Stimulated activated naive CD8-positive, alpha-beta T cell treated with anti-CD3 and anti-CD28 coated beads, Interleukin-15, Interleukin-2, amounts not matched to agents 100 U/mL and 50 U/mL, for 24 hours (primary cell): ENCODE measurements around the gene MUC5B.
A peak's percentile ranks its signal among the peaks of the same experiment; 100 is the strongest.
"Not testable (repeated sequence)": the region's sequence is repeated elsewhere in the genome, so short reads cannot be mapped to it uniquely, and the experiment has no call there.

Source experiments
- ATAC-seq: fragments of 150-1000 bp; cut with Tn5 transposase; one replicate; pipeline ENCODE4 v1.10.0; 2021
- DNase-seq: peaks from one replicate; pipeline ENCODE4 v3.0.0; 2021

Gene MUC5B

GRCh38 chr11:1251236-1251770, 28.4 kb downstream of the MUC5B start:
- ATAC-seq = no peak
- DNase-seq = no peak

DNA sequence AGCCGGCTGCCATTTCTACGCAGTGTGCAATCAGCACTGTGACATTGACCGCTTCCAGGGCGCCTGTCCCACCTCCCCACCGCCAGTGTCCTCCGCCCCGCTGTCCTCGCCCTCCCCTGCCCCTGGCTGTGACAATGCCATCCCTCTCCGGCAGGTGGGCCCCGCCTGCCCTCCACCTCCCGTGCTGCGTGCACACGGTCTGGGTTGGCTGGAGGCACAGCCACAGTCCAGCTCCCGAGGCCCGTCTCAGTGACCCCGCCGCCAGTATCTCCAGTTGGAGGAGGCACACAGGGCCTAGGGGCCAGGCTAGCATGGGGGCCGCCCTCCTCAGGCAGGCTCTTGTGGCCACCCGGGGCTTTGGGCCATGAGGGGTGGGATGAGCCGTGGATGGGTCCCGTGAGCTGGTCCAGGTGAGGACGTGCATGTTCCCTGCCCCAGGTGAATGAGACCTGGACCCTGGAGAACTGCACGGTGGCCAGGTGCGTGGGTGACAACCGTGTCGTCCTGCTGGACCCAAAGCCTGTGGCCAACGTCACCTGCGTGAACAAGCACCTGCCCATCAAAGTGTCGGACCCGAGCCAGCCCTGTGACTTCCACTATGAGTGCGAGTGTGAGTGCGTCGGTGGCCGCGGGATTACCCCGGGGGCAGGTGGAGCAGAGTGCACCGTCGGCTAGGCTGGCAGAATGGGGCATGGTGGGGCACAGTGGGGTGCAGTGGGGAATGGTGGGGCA, 29.7 kb downstream of the MUC5B start:
- no peak for DNase-seq
- no peak for ATAC-seq

GRCh38 chr11:1253103-1253485, 30.2 kb downstream of the MUC5B start:
- DNase-seq (no peak), ATAC-seq (no peak)

- no peak for DNase-seq
- no peak for ATAC-seq
These were observed 31.3 kb downstream of the MUC5B start for GRCh38 chr11:1254086-1254648.

DNA sequence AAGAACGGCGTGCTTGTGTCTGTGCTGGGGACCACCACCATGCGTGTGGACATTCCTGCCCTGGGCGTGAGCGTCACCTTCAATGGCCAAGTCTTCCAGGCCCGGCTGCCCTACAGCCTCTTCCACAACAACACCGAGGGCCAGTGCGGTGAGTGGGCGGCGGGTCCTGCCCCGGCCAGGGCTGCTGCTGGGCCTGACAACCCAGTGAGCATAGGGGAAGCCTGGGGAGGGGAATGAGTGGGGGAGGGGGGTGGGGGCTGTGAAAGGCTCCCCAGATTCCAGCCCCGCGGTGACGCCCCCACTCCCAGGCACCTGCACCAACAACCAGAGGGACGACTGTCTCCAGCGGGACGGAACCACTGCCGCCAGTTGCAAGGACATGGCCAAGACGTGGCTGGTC, 31.9 kb downstream of the MUC5B start:
- ATAC-seq = no peak
- DNase-seq = no peak

- DNase-seq (no peak), ATAC-seq (no peak)
These were observed 32.3 kb downstream of the MUC5B start for GRCh38 chr11:1255151-1255550.

DNA sequence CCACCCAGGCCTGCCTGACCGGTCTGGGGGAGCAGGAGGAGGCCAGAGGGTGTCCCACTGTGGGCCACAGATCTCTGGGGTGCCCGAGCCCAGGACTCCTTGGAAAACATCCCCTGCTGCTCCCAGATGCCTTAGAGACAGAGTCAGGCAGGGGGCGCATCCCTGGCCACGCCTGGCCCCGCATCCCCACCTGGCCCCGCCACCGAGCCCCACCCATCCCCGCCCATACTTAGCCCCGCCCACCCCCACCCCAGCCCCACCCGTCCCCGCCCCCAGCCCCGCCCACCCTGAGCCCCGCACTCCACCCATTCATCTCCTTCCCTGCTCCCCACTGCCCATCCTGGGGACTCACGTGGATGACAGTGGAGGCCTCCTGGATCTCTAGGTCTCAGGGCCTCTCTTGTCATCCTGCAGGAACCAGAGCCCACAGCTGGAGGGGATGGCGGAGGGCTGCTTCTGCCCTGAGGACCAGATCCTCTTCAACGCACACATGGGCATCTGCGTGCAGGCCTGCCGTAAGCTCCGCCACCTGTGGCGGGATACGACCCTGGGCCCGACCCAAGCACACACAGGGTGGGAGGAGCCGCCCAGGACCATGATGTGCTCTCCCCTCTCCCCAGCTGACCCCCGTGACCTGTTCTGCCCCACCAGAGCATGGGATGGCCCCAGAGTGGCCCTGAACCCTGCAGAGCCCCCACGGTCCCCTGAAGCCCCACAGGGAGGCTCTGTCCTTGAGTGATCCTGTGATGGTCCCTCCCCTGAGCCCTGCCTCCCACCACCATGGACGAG, 33.6 kb downstream of the MUC5B start:
- no peak for ATAC-seq
- no peak for DNase-seq

DNA sequence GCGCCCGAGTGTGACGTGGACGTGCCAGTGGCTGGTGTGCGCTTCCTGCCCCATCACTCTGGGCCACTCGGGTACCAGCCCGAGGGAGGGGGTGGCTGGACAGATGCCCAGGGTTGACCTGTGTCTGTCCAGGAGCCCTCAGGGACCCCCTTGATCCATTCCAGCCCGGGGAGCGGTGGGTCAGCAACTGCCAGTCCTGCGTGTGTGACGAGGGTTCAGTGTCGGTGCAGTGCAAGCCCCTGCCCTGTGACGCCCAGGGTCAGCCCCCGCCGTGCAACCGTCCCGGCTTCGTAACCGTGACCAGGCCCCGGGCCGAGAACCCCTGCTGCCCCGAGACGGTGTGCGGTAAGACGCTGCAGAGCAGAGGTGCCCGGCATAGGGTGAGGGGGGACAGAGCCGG, 34.5 kb downstream of the MUC5B start:
- DNase-seq = no peak
- no peak for ATAC-seq

DNA sequence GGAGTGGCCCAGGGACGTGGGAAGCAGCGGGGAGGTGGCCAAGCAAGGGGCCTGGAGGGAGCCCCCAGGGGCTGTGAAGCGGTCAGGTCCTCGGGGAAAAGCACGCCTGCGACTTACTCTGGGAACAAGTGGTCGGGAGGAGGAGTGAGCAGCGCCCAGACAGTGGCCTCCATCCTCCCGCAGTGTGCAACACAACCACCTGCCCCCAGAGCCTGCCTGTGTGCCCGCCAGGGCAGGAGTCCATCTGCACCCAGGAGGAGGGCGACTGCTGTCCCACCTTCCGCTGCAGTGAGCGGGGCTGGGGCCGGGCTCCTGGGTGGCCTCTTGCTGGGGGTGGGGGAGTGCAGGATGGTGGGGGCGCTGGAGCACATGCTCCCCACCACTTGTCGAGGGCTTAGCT, 35.0 kb downstream of the MUC5B start:
- DNase-seq = no peak
- ATAC-seq = no peak

- DNase-seq = no peak
These were observed 35.7 kb downstream of the MUC5B start for GRCh38 chr11:1258401-1259075.

DNA sequence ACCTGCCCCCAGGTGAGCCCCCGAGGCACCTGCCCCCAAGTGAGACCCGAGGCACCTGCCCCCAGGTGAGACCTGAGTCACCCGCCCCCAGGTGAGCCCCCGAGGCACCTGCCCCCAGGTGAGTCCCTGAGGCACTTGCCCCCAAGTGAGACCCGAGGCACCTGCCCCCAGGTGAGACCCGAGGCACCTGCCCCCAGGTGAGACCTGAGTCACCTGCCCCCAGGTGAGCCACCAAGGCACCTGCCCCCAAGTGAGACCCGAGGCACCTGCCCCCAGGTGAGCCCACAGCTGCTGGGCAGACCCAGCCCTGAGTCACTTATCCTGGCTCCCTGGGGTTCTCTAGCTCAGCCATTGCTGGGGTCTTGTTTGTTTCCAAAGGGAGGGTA, 36.2 kb downstream of the MUC5B start:
- no peak for ATAC-seq

More at GRCh38 chr11:1258401-1259075, 35.7 kb downstream of the MUC5B start:
- no peak for ATAC-seq

DNA sequence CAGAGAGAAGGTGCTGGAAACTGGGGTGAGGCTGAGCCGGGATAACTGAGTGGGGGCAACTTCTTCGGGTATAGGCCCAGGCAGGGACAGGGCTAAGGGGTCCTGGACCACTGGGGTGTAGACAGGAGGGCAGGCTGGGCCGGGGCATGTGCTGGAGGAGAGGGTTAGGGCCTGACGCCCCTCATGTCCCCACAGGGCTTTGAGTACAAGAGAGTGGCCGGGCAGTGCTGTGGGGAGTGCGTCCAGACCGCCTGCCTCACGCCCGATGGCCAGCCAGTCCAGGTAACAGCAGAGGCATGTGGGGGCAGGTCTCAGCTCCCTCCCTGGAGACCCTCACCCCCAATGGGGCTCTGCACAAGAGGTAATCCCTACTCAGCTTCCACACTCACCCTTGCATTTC, 36.7 kb downstream of the MUC5B start:
- DNase-seq (no peak), ATAC-seq (no peak)

More for the DNA sequence above, 36.2 kb downstream of the MUC5B start:
- no peak for DNase-seq

DNA sequence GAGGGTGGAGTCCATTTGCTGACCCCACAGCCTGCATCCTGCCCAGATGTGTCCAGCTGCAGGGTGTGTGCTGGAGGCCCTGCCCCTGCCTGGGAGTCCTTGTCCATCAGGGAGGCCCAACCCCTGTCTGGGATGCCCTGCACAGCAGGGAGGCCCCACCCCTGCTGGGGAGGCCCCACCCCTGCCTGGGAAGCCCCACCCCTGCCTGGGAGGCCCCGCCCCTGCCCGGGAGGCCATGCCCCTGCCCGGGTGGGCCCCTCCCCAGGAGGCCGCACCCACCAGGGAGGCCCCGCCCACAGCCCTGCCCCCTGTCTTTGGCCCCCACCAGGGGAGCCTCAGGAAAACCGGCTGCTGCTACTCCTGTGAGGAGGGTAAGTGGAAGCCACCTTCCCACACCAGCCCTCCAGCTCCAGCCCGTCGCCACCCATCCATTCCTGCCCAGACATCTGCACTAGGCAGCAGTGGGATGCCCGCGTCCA, 37.2 kb downstream of the MUC5B start:
- peak; percentile 69 for DNase-seq
- peak; percentile 58 for ATAC-seq

GRCh38 chr11:1260620-1261019, 37.8 kb downstream of the MUC5B start:
- DNase-seq (no peak), ATAC-seq (no peak)

DNA sequence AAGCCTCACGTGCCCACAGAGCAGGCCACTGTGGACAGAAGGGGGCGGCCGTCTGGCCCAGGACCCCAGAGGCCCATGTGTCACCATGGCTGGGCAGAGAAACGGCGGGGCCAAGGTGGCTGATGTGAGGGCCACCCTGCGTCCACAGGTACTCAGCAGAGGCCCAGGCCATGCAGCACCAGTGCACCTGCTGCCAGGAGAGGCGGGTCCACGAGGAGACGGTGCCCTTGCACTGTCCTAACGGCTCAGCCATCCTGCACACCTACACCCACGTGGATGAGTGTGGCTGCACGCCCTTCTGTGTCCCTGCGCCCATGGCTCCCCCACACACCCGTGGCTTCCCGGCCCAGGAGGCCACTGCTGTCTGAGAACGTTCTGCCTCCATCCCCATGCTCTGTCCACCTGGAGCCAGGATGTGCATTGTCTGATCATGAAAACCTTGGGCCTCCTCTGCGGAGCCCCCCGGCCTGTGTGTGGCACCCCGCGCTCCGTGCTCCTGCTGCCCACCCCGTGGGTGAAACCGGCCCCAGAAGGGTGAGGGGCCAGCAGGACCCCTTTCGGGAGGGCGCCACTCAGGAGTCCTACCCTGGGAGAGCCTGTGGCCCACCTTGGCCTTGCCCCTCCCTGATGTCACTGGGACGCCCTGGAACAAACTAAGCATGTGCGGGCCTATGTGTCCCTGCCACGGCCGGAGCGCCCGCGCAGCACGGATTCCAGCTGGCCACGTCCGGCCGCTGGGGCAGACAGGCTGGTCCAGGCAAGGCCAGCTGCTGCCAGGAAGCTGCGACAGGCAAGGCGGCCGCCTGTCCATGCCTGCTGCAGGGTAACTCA, 38.6 kb downstream of the MUC5B start:
- DNase-seq = no peak
- no peak for ATAC-seq

DNA sequence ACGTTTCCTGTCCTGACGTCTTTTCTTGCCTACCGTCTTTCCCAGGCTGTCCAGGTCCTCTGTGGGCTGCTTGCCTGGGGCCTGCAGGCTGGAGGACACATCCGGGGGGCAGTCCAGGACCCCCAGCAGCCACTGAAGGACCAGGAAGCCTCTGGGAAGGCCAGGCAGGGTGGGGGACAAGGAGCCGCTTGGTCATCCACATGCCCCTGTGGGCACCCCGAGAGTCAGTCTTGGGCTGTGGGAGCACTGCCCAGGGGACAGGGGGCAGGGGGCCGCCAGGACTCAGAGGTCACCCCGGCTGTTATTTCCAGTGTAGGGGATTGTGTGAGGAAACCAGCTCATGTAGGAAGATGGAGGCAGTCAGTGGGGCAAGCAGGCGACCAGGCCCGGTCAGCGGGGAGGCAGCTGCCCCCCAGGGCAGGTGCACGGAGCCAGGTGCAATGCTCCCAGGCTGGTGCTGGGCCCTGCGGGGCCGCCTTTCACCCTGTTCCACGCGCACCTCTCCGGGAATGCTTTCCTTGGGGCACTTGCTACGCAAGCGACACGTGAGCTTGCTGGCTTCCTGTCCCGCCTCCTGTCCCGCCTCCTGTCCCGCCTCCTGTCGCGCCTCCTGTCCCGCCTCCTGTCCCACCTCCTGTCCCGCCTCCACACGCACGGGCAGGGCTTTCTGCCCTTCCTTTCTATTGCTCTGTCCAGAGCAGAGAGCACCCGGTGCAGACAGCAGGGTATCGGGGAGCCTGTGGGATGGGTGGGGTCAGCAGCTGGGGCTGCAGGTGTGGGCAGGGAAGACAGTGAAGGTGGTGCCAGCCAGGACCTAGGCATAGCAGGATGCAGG, 39.5 kb downstream of the MUC5B start:
- peak; percentile 92 for DNase-seq
- ATAC-seq = peak; percentile 84

DNA sequence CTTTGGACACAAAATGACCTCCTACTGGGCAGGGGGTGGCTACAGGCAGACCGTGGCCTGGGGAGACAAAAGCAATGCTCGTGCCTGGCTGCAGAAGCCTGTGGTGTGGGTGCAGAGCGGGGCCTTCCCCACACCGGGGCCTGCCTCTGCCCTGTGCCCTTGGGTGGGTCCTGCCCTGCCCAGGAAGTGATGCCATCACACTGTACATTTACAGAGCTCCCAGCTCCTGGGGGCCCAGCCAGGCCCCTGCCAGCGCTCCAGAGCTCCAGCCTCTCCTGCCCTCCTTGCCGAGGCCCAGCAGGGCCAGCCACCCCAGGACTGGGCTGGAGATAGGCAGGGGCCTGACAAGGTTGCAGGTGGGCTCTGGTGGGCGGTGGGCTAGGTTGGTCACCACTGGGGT, 40.1 kb downstream of the MUC5B start:
- DNase-seq = peak; percentile 20
- ATAC-seq = peak; percentile 32

- ATAC-seq = not testable (repeated sequence)
- DNase-seq = peak; percentile 40
These were observed 41.6 kb downstream of the MUC5B start for GRCh38 chr11:1264444-1264843.

DNA sequence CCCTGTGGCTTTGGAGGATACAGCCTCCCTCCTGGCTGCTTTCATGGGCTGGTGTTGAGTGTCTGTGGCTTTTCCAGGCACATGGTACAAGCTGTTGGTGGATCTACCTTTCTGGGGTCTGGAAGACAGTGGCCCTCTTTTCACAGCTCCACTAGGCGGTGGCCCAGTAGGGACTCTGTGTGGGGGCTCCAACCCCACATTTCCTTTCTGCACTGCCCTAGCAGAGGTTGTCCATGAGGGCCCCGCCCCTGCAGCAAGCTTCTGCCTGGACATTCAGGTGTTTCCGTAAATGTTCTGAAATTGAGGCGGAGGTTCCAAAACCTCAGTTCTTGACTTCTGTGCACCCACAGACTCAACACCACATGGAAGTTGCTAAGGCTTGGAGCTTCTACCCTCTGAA, 42.6 kb downstream of the MUC5B start:
- DNase-seq, ATAC-seq: not testable (repeated sequence)

DNA sequence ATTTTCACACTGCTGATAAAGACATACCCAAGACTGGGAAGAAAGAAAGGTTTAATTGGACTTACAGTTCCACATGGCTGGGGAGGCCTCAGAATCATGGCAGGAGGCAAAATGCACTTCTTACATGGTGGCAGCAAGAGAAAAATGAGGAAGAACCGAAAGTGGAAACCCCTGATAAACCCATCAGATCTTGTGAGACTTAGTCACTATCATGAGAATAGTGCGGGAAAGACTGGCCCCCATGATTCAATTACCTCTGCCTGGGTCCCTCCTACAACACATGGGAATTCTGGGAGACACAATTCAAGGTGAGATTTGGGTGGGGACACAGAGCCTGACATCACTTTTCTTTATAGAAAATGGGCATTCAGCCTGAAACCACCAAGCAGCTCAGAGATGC, 44.1 kb downstream of the MUC5B start:
- not testable (repeated sequence) for DNase-seq, ATAC-seq
